NCI-H1092 (cell line): Measurements from ENCODE around the gene S1PR5.

Experiments used
- DNase-seq: peaks from one replicate; lab custom pipeline; 2025; lab: John Stamatoyannopoulos, UW

Gene S1PR5

DNA sequence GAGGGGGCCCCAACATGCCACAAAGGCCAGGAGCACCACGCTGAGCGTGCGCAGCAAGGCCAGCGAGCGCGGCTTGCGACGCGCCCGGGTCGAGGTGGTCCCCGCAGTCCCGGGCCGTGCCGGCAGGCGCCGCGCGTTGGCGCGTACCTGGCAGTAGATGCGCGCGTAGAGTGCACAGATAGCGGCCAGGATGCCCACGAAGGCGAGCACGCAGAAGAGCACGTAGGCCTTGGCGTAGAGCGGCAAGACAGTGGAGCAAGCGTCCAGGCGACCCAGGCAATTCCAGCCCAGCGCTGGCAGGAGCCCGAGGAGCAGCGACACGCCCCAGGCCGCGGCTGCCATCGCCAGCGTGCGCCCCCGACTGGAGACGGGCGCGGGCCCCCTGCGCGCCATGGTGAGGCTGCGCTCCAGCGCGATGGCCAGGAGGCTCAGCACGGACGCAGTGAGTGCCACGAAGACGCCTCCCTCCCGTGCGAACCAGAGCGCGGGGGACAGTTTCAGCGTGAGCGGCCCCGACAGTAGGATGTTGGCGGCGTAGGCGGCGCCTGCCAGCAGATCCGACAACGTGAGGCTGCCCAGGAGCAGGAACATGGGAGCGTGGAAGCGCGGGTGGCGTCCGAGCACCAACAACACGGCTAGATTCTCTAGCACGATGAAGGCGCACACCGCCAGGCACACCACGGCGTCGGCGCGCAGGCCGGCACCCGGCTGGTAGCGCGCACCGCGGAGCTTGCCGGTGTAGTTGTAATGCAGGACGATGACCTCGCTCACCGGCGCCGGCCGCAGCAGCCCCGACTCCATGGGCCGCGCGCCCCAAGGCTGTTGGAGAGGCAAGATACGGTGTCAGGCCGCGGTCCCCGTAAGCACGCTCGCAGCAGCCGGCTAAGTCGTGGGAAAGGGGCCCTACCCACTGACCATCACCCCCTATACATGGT, 2.8 kb downstream of the S1PR5 start:
- DNase-seq = no peak

GRCh38 chr19:10513223-10513622, 4.0 kb downstream of the S1PR5 start:
- DNase-seq = no peak

DNA sequence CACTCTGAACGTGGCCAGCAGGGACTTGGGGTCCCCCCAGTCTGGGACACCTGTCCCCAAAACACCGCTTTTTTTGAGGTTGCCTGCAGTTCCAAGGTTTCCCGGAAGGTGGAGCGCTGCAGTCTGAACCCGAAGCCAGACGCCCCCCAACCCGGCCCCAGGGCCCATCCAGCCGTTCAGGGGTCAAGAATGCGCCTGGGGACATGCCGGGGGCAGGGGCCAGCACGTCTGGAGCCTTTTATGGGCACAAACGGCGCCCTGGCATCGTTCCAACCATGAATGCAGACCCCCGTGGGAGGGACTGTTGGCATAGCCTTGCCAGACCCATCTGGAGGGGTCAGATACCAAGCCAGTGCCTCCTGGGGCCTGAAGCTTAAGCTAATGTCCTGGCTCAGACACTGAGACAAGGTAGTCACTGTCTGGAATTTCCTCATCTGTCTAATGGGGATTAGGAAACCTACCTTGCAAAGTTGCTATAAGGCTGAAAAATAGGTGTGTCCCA, 6.9 kb downstream of the S1PR5 start:
- DNase-seq = no peak

- no peak for DNase-seq
Observed at GRCh38 chr19:10508707-10509106, 8.5 kb downstream of the S1PR5 start.

GRCh38 chr19:10508036-10508435, 9.2 kb downstream of the S1PR5 start:
- DNase-seq = no peak

GRCh38 chr19:10505583-10506229, 11.5 kb downstream of the S1PR5 start:
- DNase-seq = no peak

DNA sequence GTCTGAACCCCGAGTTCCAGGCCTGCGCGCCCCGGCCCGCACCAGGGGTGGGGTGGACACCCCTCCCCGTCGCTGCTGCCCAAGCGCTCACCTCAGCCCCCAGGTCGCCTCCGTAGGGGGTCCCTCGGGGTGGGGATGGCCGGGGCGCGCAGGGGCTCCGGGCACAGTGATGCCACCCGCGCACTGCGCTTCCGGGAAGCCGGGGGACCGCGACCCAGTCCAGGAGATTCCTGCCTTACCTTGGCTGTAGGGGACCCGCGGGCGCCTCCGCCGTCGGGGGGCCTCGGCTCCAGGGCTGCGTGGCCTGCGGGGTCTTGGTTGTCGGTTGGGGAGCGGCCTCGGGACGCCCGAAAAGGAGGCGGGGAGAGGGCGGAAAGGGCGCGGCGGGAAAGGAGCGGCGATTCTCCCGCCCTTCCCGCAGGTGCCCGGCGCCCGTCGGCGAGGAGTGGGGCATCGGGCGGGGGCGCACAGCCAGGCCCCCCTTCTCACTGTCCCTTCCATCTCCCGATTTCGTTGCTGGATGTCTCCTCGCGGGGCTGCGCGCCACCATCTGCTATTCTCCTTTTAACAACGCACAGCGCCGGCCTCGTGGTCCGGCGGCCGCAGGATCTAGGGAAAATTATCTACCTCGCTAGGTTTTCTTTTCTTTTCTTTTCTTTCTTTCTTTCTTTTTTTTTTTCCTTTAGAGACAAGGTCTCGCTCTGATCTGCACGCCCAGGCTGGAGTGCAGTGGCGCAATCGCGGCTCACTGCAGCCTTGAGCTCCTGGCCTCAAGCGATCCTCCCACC, 14.1 kb downstream of the S1PR5 start, which contains the start of gene KEAP1:
Gene KEAP1, minus strand, starts transcription at position 355 of the 788 bp plus-strand sequence. CDS start 3,323 bp downstream, outside the sequence.
- peak; percentile 31 for DNase-seq

DNA sequence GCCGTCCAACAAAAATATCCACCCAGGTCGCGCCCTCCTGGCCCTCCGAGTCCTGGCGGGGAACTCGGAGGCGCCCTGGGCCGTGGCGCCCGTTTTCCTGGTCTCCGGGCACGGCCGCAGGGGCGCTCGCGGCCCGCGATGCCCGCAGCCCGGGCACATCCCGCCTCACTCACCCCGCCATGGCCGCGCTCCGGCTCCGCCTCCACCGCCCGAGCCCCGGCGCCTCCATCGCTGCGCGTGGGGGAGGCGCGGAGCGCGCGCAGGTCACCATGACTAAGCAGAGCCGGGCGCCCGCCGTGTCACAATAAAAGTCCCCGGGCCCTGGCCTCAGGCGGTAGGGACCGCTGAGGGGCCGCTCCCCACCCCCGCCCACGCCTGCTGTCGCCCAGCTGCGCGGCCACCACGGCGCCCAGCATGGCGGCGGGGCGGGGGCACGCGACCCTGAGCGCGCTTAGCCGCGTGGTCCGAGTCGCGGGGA, 14.7 kb downstream of the S1PR5 start:
- peak; percentile 92 for DNase-seq

DNA sequence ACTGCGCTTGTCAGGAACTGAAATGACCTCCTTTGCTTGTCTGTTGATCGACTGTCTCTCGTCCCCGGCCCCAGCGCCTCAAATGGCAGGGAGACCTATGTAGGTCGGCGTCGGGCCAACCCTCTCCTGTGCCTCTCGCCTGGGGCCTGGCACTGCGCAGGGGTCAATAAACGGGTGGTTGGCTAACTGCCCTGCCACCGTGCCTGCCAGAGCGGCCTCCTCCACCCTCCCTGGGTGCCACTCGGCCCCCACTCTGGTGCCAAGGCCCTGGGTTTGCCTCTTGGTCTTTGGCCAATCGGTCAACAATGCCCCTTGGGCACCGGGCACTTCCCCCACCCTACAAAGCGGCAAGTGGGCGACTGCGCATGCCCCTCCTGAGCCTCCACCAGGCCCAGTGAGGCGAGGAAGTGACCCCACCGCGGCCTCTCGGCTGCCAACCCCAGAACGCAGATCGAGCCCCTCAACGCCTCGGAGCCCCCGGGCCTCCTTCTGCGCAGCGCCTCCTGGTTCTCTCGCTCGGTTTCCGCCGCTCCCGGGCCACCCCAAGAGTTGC, 15.2 kb downstream of the S1PR5 start:
- DNase-seq = peak; percentile 88

DNA sequence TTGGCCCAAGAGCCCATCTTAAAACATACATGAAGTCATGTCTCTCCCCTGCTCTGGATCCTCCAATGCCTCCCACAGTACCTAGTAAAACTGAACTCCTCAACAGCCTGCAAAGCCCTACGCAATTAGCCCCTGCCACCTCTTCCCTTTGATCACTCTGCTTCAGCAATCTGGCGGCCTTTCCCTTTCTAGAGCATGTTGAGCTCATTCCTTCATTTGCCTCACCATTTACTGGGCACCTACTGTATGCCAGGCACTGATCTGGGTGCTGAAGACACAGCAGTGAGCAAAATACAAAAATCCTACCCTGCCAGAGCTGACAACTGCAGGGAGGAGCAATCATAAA, 17.0 kb downstream of the S1PR5 start:
- no peak for DNase-seq

DNA sequence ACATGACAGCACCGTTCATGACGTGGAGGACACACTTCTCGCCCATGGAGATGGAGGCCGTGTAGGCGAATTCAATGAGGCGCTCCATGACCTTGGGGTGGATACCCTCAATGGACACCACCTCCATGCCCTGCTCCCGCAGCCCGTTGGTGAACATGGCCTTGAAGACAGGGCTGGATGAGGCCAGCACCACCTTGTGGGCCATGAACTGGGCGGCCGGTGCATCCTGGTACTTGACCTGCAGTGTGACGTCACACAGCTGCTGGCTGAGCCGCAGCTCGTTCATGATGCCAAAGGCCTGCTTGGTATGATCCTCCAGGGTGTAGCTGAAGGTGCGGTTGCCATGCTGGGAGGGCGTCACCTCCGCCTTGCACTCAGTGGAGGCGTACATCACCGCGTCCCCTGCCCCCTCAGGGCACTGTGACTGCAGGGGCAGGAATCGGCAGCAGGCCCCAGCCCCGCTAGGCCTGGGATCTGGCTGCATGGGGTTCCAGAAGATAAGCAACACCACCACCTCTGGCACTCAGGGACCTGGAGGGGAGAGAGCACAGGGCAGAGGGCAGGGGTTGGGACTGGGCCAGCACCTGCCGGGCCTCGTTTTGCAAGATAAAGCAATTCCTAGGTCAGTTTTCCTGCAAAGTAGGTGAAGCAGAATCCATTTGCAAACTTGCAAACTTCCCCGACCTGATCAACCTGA, 17.5 kb downstream of the S1PR5 start:
- DNase-seq = no peak

- DNase-seq = no peak
Observed at GRCh38 chr19:10497371-10497770, 19.9 kb downstream of the S1PR5 start.

DNA sequence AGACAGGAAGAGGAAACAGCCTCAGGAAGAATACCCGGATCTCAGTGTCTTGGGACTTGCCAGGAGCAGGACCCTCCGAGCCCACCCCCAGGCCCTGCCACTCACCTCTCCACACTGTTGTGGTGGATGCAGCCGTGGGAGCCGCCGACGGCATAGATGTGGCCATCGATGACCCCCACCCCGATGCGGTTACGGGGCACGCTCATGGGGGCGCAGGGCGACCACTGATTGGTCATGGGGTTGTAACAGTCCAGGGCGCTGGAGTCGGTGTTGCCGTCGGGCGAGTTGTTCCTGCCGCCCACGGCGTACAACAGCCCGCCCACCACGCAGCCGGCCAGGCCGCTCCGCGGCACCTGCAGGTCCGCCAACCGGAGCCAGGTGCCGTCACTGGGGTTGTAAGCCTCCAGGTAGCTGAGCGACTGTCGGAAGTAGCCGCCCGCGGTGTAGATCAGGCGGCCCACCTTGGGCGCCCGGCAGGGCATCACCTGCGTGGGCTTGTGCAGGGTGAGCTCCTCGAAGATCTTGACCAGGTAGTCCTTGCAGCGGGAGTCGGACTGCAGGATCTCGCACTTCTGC, 25.7 kb downstream of the S1PR5 start:
- DNase-seq = no peak

DNA sequence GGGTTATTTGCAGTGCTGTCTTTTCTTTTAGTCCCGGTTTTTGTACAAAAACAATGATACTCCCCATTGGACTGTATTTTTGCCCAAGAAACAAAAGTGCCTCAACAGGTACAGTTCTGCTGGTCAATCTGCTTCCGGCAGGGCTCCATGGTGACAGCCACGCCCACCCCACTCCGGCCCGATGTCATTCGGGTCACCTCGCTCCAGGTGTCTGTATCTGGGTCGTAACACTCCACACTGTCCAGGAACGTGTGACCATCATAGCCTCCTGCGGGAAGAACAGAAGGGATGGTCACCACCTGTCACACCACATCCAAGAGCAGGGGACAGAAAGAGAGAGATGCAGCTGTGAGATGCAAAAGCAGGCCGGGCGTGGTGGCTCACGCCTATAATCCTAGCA, 30.7 kb downstream of the S1PR5 start:
- DNase-seq = no peak

DNA sequence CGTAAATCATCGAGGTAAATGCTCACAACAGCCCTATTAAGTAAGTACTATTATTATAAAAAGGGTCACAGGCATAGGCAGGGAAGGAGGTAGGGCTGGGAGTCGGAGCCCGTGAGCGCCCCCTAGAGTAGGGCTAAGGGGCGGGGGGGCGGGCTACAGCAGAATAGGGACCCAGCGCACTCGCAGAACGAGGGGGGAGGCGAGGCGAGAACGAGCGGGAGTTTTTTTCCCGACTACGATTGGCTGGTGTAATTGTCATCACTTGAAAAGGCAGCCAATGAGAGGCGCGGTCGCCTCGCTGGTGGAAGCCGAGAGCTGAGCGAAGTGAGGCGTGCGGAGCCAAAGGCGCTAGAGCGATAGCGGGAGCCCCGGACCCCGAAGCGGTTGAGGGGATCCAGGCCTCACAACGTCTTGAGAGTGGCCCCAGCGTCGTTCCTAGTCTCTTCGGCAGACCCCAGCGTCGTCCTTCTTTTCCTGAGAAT, 38.3 kb downstream of the S1PR5 start:
- DNase-seq = peak; percentile 90

DNA sequence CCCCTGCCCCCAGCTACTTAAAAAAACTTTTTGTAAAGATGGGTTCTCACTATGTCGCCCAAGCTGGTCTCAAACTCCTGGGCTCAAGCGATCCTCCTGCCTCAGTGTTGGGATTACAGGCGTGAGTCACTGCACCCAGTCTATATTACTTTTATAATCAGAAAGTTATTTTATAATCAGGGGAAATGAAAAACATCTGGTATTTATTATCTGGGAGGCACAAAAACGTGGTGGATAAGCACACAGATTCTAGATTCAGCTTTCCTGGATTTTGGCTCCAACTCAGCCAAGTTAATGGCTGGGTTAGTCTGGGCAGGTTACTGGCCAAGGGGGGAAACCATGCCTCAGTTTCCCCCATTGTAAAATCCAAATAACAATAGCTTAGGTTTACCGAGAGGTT, 38.8 kb downstream of the S1PR5 start:
- DNase-seq = no peak

- DNase-seq = no peak
Observed at GRCh38 chr19:10474962-10475451, 42.2 kb downstream of the S1PR5 start.

DNA sequence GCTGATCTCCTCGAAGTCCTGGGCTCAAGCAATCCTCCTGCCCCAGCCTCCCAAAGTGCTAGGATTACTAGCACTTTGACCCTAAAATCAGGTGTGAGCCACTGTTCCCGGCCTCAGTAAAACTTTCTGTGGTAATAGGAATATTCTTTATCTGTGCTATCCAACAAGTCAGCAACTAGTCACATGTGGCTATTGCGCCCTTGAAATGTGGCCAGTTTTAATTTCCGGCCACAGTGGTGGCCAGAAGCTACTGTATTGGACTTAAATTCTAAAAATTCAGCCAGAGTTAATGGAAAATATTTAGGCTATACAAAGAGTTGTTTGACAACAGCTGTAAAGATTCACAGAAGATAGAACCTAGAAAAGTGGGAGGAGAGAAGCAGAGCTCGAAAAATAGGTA, 44.1 kb downstream of the S1PR5 start:
- no peak for DNase-seq

DNA sequence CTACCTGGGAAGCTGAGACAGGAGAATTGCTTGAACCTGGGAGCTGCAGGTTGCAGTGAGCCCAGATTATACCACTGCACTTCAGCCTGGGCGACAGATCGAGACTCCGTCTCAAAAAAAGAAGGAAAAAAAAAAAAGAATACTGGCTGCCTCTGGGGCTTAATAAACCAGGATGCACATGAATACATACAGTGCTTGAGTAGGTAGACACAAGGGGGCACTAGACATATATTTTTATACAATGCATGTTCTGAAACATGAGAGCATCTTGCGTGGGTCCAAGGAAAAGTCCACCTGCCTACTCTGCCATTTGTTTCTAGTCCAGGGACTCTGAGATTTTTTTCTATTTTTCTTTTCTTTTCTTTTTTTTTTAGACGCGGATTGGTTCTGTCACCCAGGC, 45.3 kb downstream of the S1PR5 start:
- DNase-seq = peak; percentile 23

DNA sequence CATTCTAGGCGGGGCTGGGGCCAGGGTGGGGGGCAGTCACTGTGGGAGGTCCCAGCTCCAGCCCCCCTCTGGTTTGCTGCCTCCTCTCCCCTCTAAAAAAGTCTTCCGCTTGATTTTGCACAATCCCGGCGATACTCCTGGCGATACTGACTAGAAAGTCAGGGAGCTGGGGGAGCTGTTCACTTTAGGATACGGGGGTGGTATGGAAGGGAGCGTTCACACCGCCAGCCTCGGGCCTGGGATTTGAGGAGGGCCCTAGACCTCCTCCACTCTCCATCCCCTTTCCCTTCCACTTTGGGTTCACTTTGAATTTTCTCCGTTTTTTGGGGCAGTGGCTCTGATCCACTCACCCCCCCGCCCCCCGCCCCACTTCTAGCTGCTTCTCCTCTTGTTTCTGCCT, 49.1 kb downstream of the S1PR5 start:
- no peak for DNase-seq
